Small intestine (tissue), 7 donors: Measurements from ENCODE around the gene GART. TPM values are rescaled to one million over a fixed set of nuclear protein-coding genes. Genes with fewer than 3 reads are reported as not detected.
A peak's percentile ranks its signal among the peaks of the same experiment; 100 is the strongest.
"Not testable (repeated sequence)": the region's sequence is repeated elsewhere in the genome, so short reads cannot be mapped to it uniquely, and the experiment has no call there.

Source experiments
- DNase-seq, 2 donors: peaks; one replicate each; pipeline versions ENCODE4 v3.0.0 to v3.0.0-alpha.2; 2013
- FAIRE-seq: peaks from 2 replicates; lab custom pipeline; 2012; peaks lifted over from hg19 to GRCh38; lab: Jason Lieb, UNC
- H3K27ac ChIP-seq, 3 donors: one replicate each; pipeline ENCODE4 v1.5.1; 2013; ENCODE audit warnings: low read length in 2 of 3, mild to moderate bottlenecking in 2 of 3, control low read depth in 1 of 3, inconsistent platforms in 1 of 3, low read depth in 1 of 3, moderate library complexity in 1 of 3
- H3K27me3 ChIP-seq, 3 donors: one replicate each; pipeline ENCODE4 v1.6.1; 2013; ENCODE audit warnings: low read length in 3 of 3, inconsistent platforms in 1 of 3; ENCODE audit not compliant: control insufficient read depth in 3 of 3, insufficient read depth in 3 of 3
- H3K36me3 ChIP-seq, 3 donors: one replicate each; pipeline ENCODE4 v1.6.1; 2013; ENCODE audit warnings: low read length in 3 of 3, inconsistent platforms in 1 of 3, low read depth in 1 of 3, mild to moderate bottlenecking in 1 of 3, moderate library complexity in 1 of 3; ENCODE audit not compliant: control insufficient read depth in 3 of 3, insufficient read depth in 2 of 3
- H3K4me1 ChIP-seq, 3 donors: one replicate each; pipeline ENCODE4 v1.6.1; 2013; ENCODE audit warnings: low read length in 2 of 3, inconsistent platforms in 1 of 3, low read depth in 1 of 3, mild to moderate bottlenecking in 1 of 3, moderate library complexity in 1 of 3; ENCODE audit not compliant: control insufficient read depth in 3 of 3, insufficient read depth in 2 of 3
- H3K4me3 ChIP-seq, 3 donors: one replicate each; pipeline ENCODE4 v1.5.1; 2013; ENCODE audit warnings: low read length in 3 of 3, control low read depth in 1 of 3, inconsistent platforms in 1 of 3, low read depth in 1 of 3, mild to moderate bottlenecking in 1 of 3, moderate library complexity in 1 of 3
- H3K9me3 ChIP-seq, 2 donors: one replicate each; pipeline ENCODE4 v1.6.1; 2013; ENCODE audit warnings: low read depth in 1 of 2, low read length in 1 of 2; ENCODE audit not compliant: control insufficient read depth in 2 of 2, insufficient read depth in 1 of 2
- WGBS, 3 donors: extraction: QIAGEN DNeasy Blood & Tissue Kit; methylation state at CpG; one replicate each; pipeline ENCODE4 v1.1.7; 2013; 5-methylcytosine and 5-hydroxymethylcytosine counted together
- polyA plus RNA-seq, 4 donors: library from polyadenylated mRNA; stranded (reverse) in 3 of 4; unstranded in 1 of 4; fragments of 200-250 nt in 3 of 4; fragments of 120-200 nt in 1 of 4; gene quantifications; one replicate each; pipeline versions ENCODE4 v1.2.1 to v1.2.3, GENCODE V29; 2013
- donor health status: healthy with polysubstance abuse.
- donor health status: control.
- donor health status: control.
- donor health status: Bipolar disorder and iron deficiency.
- donor health status: healthy.

The GART gene
- polyA plus RNA-seq, 4 donors = 21.9 to 54.8 (median 29.5) TPM

- no peak for FAIRE-seq
- 0 to 1% (median 0%) methylated on average over 67 to 93 of the region's 93 CpGs for WGBS, 3 donors
- no peaks in the 10 kb centered on the region for H3K9me3 ChIP-seq
- peak within 1 kb of the TSS; percentile 79 to 91 (median 80) for H3K4me3 ChIP-seq
- H3K4me1 ChIP-seq = no peaks in the 10 kb centered on the region
- peak within 1 kb of the TSS; percentile 96 to 99 (median 96) for H3K27ac ChIP-seq
- DNase-seq = peak; percentile 97
- peaks cover 0 to 6% (median 0%) of the 10 kb centered on the region in 3 donors for H3K36me3 ChIP-seq
- H3K27me3 ChIP-seq = no peaks in the 10 kb centered on the region
These were observed 62.0 kb downstream of the GART start, which contains the start of gene TMEM50B for GRCh38 chr21:33479679-33480480. TSS of gene TMEM50B (minus strand) at chr21:33479974. CDS start at chr21:33468885, 11,089 bp downstream.

- peak overlapping the region; percentile 79 to 91 (median 80) for H3K4me3 ChIP-seq
- H3K36me3 ChIP-seq = peaks cover 0 to 6% (median 0%) of the 10 kb centered on the region in 3 donors
- WGBS, 3 donors = 0 to 1% (median 0%) methylated on average over 30 to 68 of the region's 68 CpGs
- FAIRE-seq (no peak), DNase-seq (peak; percentile 47 to 74)
- H3K4me1 ChIP-seq = no peaks in the 10 kb centered on the region
- peak overlapping the region; percentile 93 to 99 (median 96) for H3K27ac ChIP-seq
- H3K9me3 ChIP-seq = no peaks in the 10 kb centered on the region
- no peaks in the 10 kb centered on the region for H3K27me3 ChIP-seq
These were observed 62.8 kb downstream of the GART start for GRCh38 chr21:33478935-33479678.

DNA sequence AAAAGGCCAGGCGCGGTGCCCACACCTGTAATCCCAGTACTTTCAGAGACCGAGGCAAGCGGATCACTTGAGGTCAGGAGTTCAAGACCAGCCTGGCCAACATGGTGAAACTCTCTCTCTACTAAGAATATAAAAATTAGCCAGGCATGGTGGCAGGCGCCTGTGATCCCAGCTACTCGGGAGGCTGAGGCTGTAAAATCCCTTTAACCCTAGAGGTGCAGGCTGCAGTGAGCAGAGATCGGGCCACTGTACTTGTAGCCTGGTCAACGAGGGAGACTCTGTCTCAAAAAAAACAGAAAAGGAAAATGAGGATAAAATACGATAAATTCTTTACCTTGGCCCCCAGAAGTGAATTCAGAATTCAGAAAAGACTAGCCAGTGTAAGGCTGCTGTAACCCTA, 63.7 kb downstream of the GART start:
- FAIRE-seq (no peak), DNase-seq (no peak)
- no peaks in the 10 kb centered on the region for H3K9me3 ChIP-seq
- 42 to 62% (median 52%) methylated on average over 9 of the region's 9 CpGs for WGBS, 3 donors
- H3K4me3 ChIP-seq = peak overlapping the region in 2 of 3 donors; percentile 80 to 91
- peak overlapping the region in 1 of 3 donors; percentile 93 for H3K27ac ChIP-seq
- H3K27me3 ChIP-seq = no peaks in the 10 kb centered on the region
- peaks cover 0 to 6% (median 0%) of the 10 kb centered on the region in 3 donors for H3K36me3 ChIP-seq
- H3K4me1 ChIP-seq = no peaks in the 10 kb centered on the region

- WGBS, 3 donors = 83 to 91% (median 89%) methylated on average over 7 of the region's 7 CpGs
- H3K27ac ChIP-seq = no peak overlapping the region
- no peaks in the 10 kb centered on the region for H3K9me3 ChIP-seq
- no peaks in the 10 kb centered on the region for H3K4me1 ChIP-seq
- no peak for DNase-seq
- no peak overlapping the region for H3K4me3 ChIP-seq
- H3K27me3 ChIP-seq = no peaks in the 10 kb centered on the region
- H3K36me3 ChIP-seq = peaks cover 0 to 6% (median 0%) of the 10 kb centered on the region in 3 donors
- FAIRE-seq = no peak
These were observed 64.9 kb downstream of the GART start for GRCh38 chr21:33477066-33477465.

GRCh38 chr21:33473344-33473743, 68.6 kb downstream of the GART start:
- H3K9me3 ChIP-seq = no peaks in the 10 kb centered on the region
- H3K27me3 ChIP-seq = no peaks in the 10 kb centered on the region
- peaks cover 0 to 6% (median 0%) of the 10 kb centered on the region in 3 donors for H3K36me3 ChIP-seq
- no peaks in the 10 kb centered on the region for H3K4me1 ChIP-seq
- WGBS, 3 donors = 96 to 98% (median 97%) methylated on average over 3 of the region's 3 CpGs
- H3K27ac ChIP-seq = no peak overlapping the region
- no peak for DNase-seq
- no peak for FAIRE-seq
- no peak overlapping the region for H3K4me3 ChIP-seq

GRCh38 chr21:33470701-33471100, 71.2 kb downstream of the GART start:
- no peak overlapping the region for H3K27ac ChIP-seq
- no peaks in the 10 kb centered on the region for H3K9me3 ChIP-seq
- WGBS, 3 donors = 94 to 98% (median 97%) methylated on average over 2 of the region's 2 CpGs
- FAIRE-seq (no peak), DNase-seq (no peak)
- H3K4me3 ChIP-seq = no peak overlapping the region
- H3K4me1 ChIP-seq = no peaks in the 10 kb centered on the region
- no peaks in the 10 kb centered on the region for H3K27me3 ChIP-seq
- H3K36me3 ChIP-seq = peaks cover 0 to 8% (median 0%) of the 10 kb centered on the region in 3 donors

DNA sequence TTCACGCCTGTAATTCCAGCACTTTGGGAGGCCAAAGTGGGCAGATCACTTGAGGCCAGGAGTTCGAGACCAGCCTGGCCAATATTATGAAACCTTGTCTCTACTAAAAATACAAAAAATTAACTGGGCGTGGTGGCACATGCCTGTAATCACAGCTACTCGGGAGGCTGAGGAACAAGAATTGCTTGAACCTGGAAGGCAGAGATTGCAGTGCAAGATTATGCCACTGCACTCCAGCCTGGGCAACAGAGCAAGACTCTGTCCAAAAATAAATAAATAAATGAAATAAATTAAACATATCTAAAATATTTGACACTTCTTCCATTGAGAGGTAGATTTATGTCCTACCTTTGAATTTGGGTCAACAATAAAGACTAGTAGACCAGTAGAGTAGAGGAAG, 72.7 kb downstream of the GART start:
- H3K27me3 ChIP-seq, H3K4me3 ChIP-seq, H3K4me1 ChIP-seq, FAIRE-seq, H3K9me3 ChIP-seq, DNase-seq, H3K27ac ChIP-seq: not testable (repeated sequence)
- 85 to 90% (median 90%) methylated on average over 4 of the region's 4 CpGs for WGBS, 3 donors
- H3K36me3 ChIP-seq = peaks cover 0 to 10% (median 3%) of the 10 kb centered on the region in 3 donors

DNA sequence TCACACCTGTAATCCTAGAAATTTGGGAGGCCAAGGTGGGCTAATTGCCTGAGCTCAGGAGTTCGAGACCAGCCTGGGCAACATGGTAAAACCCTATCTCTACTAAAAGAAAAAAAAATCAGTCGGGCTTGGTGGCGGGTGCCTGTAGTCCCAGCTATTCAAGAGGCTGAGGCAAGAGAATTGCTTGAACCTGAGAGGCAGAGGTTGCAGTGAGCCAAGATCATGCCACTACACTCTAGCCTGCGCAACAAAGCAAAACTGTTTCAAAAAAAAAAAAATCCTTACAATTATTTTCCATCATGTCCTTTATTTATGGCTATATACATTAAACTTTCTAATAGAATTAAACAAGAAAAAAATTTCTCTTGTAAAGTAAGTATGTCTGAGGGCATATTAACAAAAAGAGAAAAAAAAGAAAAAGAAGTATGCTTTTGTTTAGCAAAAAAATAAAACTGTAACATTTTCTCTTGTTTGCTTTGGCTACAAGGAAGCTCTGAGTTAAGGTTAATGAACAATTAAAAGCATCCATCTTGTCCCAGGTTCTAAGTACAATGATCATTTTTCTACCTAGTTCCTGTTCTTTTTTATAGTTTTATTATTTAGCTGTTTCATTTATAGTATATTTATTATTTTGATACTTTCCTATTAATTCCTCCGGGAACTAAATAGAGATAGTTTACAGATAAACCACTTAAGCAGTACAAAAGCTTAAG, 80.2 kb downstream of the GART start:
- 40 to 71% (median 62%) methylated on average over 5 of the region's 5 CpGs for WGBS, 3 donors
- Histone ChIP-seq H3K36me3 (peaks cover 0 to 23% (median 8%) of the 10 kb centered on the region in 3 donors), H3K9me3 (no peaks in the 10 kb centered on the region), H3K27me3 (no peaks in the 10 kb centered on the region), H3K4me3 (no peak overlapping the region), H3K4me1 (peaks cover 0 to 4% (median 0%) of the 10 kb centered on the region in 3 donors), H3K27ac (peak overlapping the region in 1 of 3 donors; percentile 8)
- FAIRE-seq (peak; percentile 5), DNase-seq (peak; percentile 29 to 35)
